Naive thymus-derived CD4-positive, alpha-beta T cell (primary cell): ENCODE data around the gene GRAMD1B. TPM values are rescaled to one million over a fixed set of nuclear protein-coding genes. Genes with fewer than 3 reads are reported as not detected.

Experiments used
- ATAC-seq: fragments of 150-1000 bp; cut with Tn5 transposase; 2 replicates; pipeline ENCODE4 v1.10.0; 2021; ENCODE audit warnings: mild to moderate bottlenecking, moderate library complexity
- CTCF ChIA-PET: fragments of 350-600 bp; sonication (Branson Sonifier 250); formaldehyde crosslinking; loops from one replicate; lab custom pipeline; 2021; ENCODE audit warnings: antibody characterized with exemption; lab: Charles Lee
- POLR2A ChIA-PET: fragments of 350-600 bp; sonication (Branson Sonifier 250); formaldehyde crosslinking; loops from one replicate; lab custom pipeline; 2021; ENCODE audit warnings: antibody characterized with exemption, inconsistent platforms; lab: Charles Lee
- DNase-seq, 9 donors: peaks; one replicate each; pipeline versions ENCODE4 v3.0.0 to v3.0.0-alpha.2; 2020 to 2022; ENCODE audit warnings: mixed read lengths in 1 of 9
- H3K27ac ChIP-seq: one replicate; pipeline ENCODE4 v1.7.0; 2013; ENCODE audit warnings: mild to moderate bottlenecking, low read depth, low read length, moderate library complexity
- H3K27me3 ChIP-seq, 2 donors: one replicate each; pipeline ENCODE4 v1.7.0; 2013; ENCODE audit warnings: low read length in 2 of 2, mild to moderate bottlenecking in 2 of 2, moderate library complexity in 2 of 2; ENCODE audit not compliant: control insufficient read depth in 2 of 2, insufficient read depth in 2 of 2
- H3K36me3 ChIP-seq, 3 experiments: 1 replicate in 2 of 3; 2 replicates in 1 of 3; pipeline ENCODE4 v1.7.0; 2013; ENCODE audit warnings: low read length in 3 of 3, mild to moderate bottlenecking in 3 of 3, moderate library complexity in 1 of 3; ENCODE audit not compliant: insufficient read depth in 3 of 3, control insufficient read depth in 2 of 3
- H3K4me1 ChIP-seq, 2 donors: one replicate each; pipeline ENCODE4 v1.7.0; 2013; ENCODE audit warnings: low read length in 2 of 2, mild to moderate bottlenecking in 2 of 2, moderate library complexity in 1 of 2; ENCODE audit not compliant: control insufficient read depth in 2 of 2, insufficient read depth in 2 of 2
- H3K4me3 ChIP-seq: 2 replicates; pipeline ENCODE4 v1.7.0; 2013; ENCODE audit warnings: mild to moderate bottlenecking, low read length
- H3K9me3 ChIP-seq, 3 experiments: 1 replicate in 2 of 3; 2 replicates in 1 of 3; pipeline ENCODE4 v1.7.0; 2013; ENCODE audit warnings: low read length in 3 of 3; ENCODE audit not compliant: control insufficient read depth in 2 of 3
- H3K27ac Mint-ChIP-seq, 9 donors: one replicate each; pipeline ENCODE4 v1.8.0; 2020 to 2022; ENCODE audit warnings: mixed read lengths in 9 of 9, mild to moderate bottlenecking in 8 of 9, moderate library complexity in 5 of 9, inconsistent platforms in 2 of 9
- H3K27me3 Mint-ChIP-seq, 5 donors: one replicate each; pipeline ENCODE4 v1.8.0; 2021 to 2022; ENCODE audit warnings: mixed read lengths in 5 of 5, mild to moderate bottlenecking in 1 of 5
- H3K36me3 Mint-ChIP-seq, 5 donors: one replicate each; pipeline ENCODE4 v1.8.0; 2020 to 2022; ENCODE audit warnings: mixed read lengths in 5 of 5, mild to moderate bottlenecking in 3 of 5, inconsistent platforms in 1 of 5
- H3K4me1 Mint-ChIP-seq, 7 donors: one replicate each; pipeline ENCODE4 v1.8.0; 2020 to 2022; ENCODE audit warnings: mixed read lengths in 7 of 7, mild to moderate bottlenecking in 3 of 7, inconsistent platforms in 1 of 7
- H3K4me3 Mint-ChIP-seq, 10 donors: one replicate each; pipeline ENCODE4 v1.8.0; 2020 to 2022; ENCODE audit warnings: mild to moderate bottlenecking in 10 of 10, mixed read lengths in 10 of 10, moderate library complexity in 6 of 10, inconsistent platforms in 2 of 10
- H3K9me3 Mint-ChIP-seq, 11 donors: one replicate each; pipeline ENCODE4 v1.8.0; 2020 to 2022; ENCODE audit warnings: mixed read lengths in 11 of 11, mild to moderate bottlenecking in 4 of 11, inconsistent platforms in 1 of 11, moderate library complexity in 1 of 11
- intact Hi-C, 2 donors: fragments of 100-400 bp; cut with micrococcal nuclease; formaldehyde crosslinking; loops; one replicate each; pipeline ENCODE4 v1.15.1; 2023
- polyA plus RNA-seq, 2 donors: library from polyadenylated mRNA; unstranded; fragments of 300-500 nt; fragmentation: Illumina TruSeq; gene quantifications; one replicate each; pipeline ENCODE4 v1.2.3, GENCODE V29; 2021
- total RNA-seq, 6 experiments: library from RNA in 5 of 6; stranded (reverse) in 5 of 6; gene quantifications; 1 replicate in 5 of 6; 2 replicates in 1 of 6; pipeline ENCODE4 v1.2.3 and lab custom pipeline; 2021 to 2026

GRAMD1B gene
- total and polyA plus RNA-seq, 7 experiments from 2014 or later: 1.7 to 88.9 (median 10.0) TPM

GRCh38 chr11:123525097-123525496 lies 95.0 kb downstream of the GRAMD1B start:
- no peaks in the 10 kb centered on the region for H3K36me3 ChIP-seq
- DNase-seq: no peak
- H3K9me3 Mint-ChIP-seq: peaks cover 0 to 11% (median 5%) of the 10 kb centered on the region in 11 donors
- no peak for ATAC-seq
- H3K4me1 ChIP-seq: no peaks in the 10 kb centered on the region
- H3K27ac Mint-ChIP-seq: no peak overlapping the region
- ChIA-PET POLR2A (no interaction called here), CTCF (no interaction called here)
- H3K36me3 Mint-ChIP-seq: peaks cover 0 to 11% (median 6%) of the 10 kb centered on the region in 5 donors
- intact Hi-C loops: no loop called here
- no peak overlapping the region for H3K27ac ChIP-seq
- H3K4me1 Mint-ChIP-seq: peaks cover 0 to 14% (median 0%) of the 10 kb centered on the region in 7 donors
- H3K4me3 ChIP-seq: no peak overlapping the region
- no peak overlapping the region for H3K4me3 Mint-ChIP-seq
- H3K27me3 ChIP-seq: no peaks in the 10 kb centered on the region
- no peaks in the 10 kb centered on the region for H3K9me3 ChIP-seq
- H3K27me3 Mint-ChIP-seq: no peaks in the 10 kb centered on the region

GRCh38 chr11:123525511-123525918 lies 95.4 kb downstream of the GRAMD1B start:
- POLR2A ChIA-PET: no interaction called here
- Mint-ChIP-seq H3K36me3 (peaks cover 0 to 11% (median 6%) of the 10 kb centered on the region in 5 donors), H3K9me3 (peaks cover 0 to 11% (median 5%) of the 10 kb centered on the region in 11 donors), H3K4me1 (peaks cover 0 to 14% (median 0%) of the 10 kb centered on the region in 7 donors), H3K4me3 (no peak overlapping the region), H3K27ac (no peak overlapping the region), H3K27me3 (no peaks in the 10 kb centered on the region)
- H3K36me3 ChIP-seq: no peaks in the 10 kb centered on the region
- ATAC-seq (no peak), DNase-seq (no peak)
- no peak overlapping the region for H3K27ac ChIP-seq
- CTCF ChIA-PET: no interaction called here
- intact Hi-C loops: no loop called here
- H3K4me1 ChIP-seq: no peaks in the 10 kb centered on the region
- H3K9me3 ChIP-seq: no peaks in the 10 kb centered on the region
- no peak overlapping the region for H3K4me3 ChIP-seq
- H3K27me3 ChIP-seq: no peaks in the 10 kb centered on the region

- Mint-ChIP-seq H3K27ac (peak overlapping the region in 1 of 9 donors; percentile 21), H3K9me3 (peaks cover 0 to 5% (median 0%) of the 10 kb centered on the region in 11 donors)
- POLR2A ChIA-PET: no interaction called here
Measured at GRCh38 chr11:123526027-123526805, 96.1 kb downstream of the GRAMD1B start.

GRCh38 chr11:123526918-123527317 lies 96.8 kb downstream of the GRAMD1B start:
- H3K36me3 Mint-ChIP-seq: peaks cover 0 to 8% (median 0%) of the 10 kb centered on the region in 5 donors
- no peak overlapping the region for H3K27ac ChIP-seq
- ChIA-PET CTCF (no interaction called here), POLR2A (no interaction called here)
- no peaks in the 10 kb centered on the region for H3K9me3 ChIP-seq
- H3K27me3 Mint-ChIP-seq: no peaks in the 10 kb centered on the region
- peak overlapping the region in 1 of 9 donors; percentile 21 for H3K27ac Mint-ChIP-seq
- DNase-seq: no peak
- no peaks in the 10 kb centered on the region for H3K27me3 ChIP-seq
- no peak overlapping the region for H3K4me3 ChIP-seq
- H3K4me3 Mint-ChIP-seq: no peak overlapping the region
- H3K36me3 ChIP-seq: no peaks in the 10 kb centered on the region
- no peak for ATAC-seq
- intact Hi-C loops: no loop called here
- peaks cover 0 to 22% (median 0%) of the 10 kb centered on the region in 7 donors for H3K4me1 Mint-ChIP-seq
- no peaks in the 10 kb centered on the region for H3K4me1 ChIP-seq
- no peaks in the 10 kb centered on the region for H3K9me3 Mint-ChIP-seq

More at GRCh38 chr11:123526027-123526805, 96.1 kb downstream of the GRAMD1B start:
- no peak overlapping the region for H3K4me3 ChIP-seq
- H3K9me3 ChIP-seq: no peaks in the 10 kb centered on the region
- no peak for ATAC-seq
- H3K27ac ChIP-seq: no peak overlapping the region
- no peaks in the 10 kb centered on the region for H3K27me3 ChIP-seq
- Mint-ChIP-seq H3K27me3 (no peaks in the 10 kb centered on the region), H3K4me3 (no peak overlapping the region), H3K36me3 (peaks cover 0 to 8% (median under 1%) of the 10 kb centered on the region in 5 donors), H3K4me1 (peaks cover 0 to 18% (median 0%) of the 10 kb centered on the region in 7 donors)
- no peaks in the 10 kb centered on the region for H3K4me1 ChIP-seq
- intact Hi-C loops: no loop called here
- H3K36me3 ChIP-seq: no peaks in the 10 kb centered on the region
- DNase-seq: no peak
- CTCF ChIA-PET: no interaction called here

GRCh38 chr11:123527526-123527925 lies 97.5 kb downstream of the GRAMD1B start:
- no peak overlapping the region for H3K4me3 ChIP-seq
- no peaks in the 10 kb centered on the region for H3K36me3 ChIP-seq
- POLR2A ChIA-PET: no interaction called here
- Mint-ChIP-seq H3K36me3 (peaks cover 0 to 13% (median 0%) of the 10 kb centered on the region in 5 donors), H3K27me3 (no peaks in the 10 kb centered on the region), H3K27ac (peak overlapping the region in 1 of 9 donors; percentile 39), H3K4me1 (peaks cover 0 to 27% (median 0%) of the 10 kb centered on the region in 7 donors), H3K4me3 (no peak overlapping the region), H3K9me3 (no peaks in the 10 kb centered on the region)
- no peak for DNase-seq
- intact Hi-C loops: no loop called here
- no peaks in the 10 kb centered on the region for H3K4me1 ChIP-seq
- H3K27me3 ChIP-seq: no peaks in the 10 kb centered on the region
- H3K9me3 ChIP-seq: no peaks in the 10 kb centered on the region
- no peak overlapping the region for H3K27ac ChIP-seq
- CTCF ChIA-PET: no interaction called here
- no peak for ATAC-seq

GRCh38 chr11:123527947-123528346 lies 97.9 kb downstream of the GRAMD1B start:
- ATAC-seq: no peak
- Mint-ChIP-seq H3K4me1 (peaks cover 0 to 25% (median 0%) of the 10 kb centered on the region in 7 donors), H3K4me3 (no peak overlapping the region), H3K27ac (no peak overlapping the region), H3K36me3 (peaks cover 0 to 13% (median 0%) of the 10 kb centered on the region in 5 donors), H3K27me3 (no peaks in the 10 kb centered on the region), H3K9me3 (no peaks in the 10 kb centered on the region)
- ChIA-PET CTCF (no interaction called here), POLR2A (no interaction called here)
- H3K4me1 ChIP-seq: no peaks in the 10 kb centered on the region
- DNase-seq: no peak
- no peaks in the 10 kb centered on the region for H3K36me3 ChIP-seq
- H3K27ac ChIP-seq: no peak overlapping the region
- no peaks in the 10 kb centered on the region for H3K9me3 ChIP-seq
- no peaks in the 10 kb centered on the region for H3K27me3 ChIP-seq
- no peak overlapping the region for H3K4me3 ChIP-seq
- intact Hi-C loops: no loop called here

- Mint-ChIP-seq H3K9me3 (no peaks in the 10 kb centered on the region), H3K27me3 (no peaks in the 10 kb centered on the region), H3K4me3 (no peak overlapping the region), H3K36me3 (peaks cover 0 to 13% (median 0%) of the 10 kb centered on the region in 5 donors), H3K4me1 (peaks cover 0 to 26% (median 0%) of the 10 kb centered on the region in 7 donors), H3K27ac (no peak overlapping the region)
- DNase-seq (no peak), ATAC-seq (no peak)
- Histone ChIP-seq H3K4me1 (no peaks in the 10 kb centered on the region), H3K27ac (no peak overlapping the region), H3K4me3 (no peak overlapping the region), H3K27me3 (no peaks in the 10 kb centered on the region), H3K36me3 (no peaks in the 10 kb centered on the region), H3K9me3 (no peaks in the 10 kb centered on the region)
- ChIA-PET CTCF (no interaction called here), POLR2A (no interaction called here)
- intact Hi-C loops: no loop called here
Measured at GRCh38 chr11:123531325-123531724, 101.3 kb downstream of the GRAMD1B start.
